Activated CD8-positive, alpha-beta memory T cell treated with anti-CD3 and anti-CD28 coated beads for 4 hours (primary cell): ENCODE data around the gene RAPGEF4.

Experiments used
- DNase-seq, 2 donors: peaks; one replicate each; pipeline ENCODE4 v3.0.0-alpha.2; 2020; ENCODE audit warnings: low read depth in 2 of 2

The RAPGEF4 gene

GRCh38 chr2:172735582-172736423, at the start of gene RAPGEF4:
RAPGEF4 (plus strand) TSS chr2:172735845; CDS start chr2:172735984, 139 bp downstream.
- DNase-seq = no peak

- peak in 1 of 2 donors; percentile 7 for DNase-seq
Measured at GRCh38 chr2:172693037-172693436, 42.6 kb upstream of the RAPGEF4 start.

GRCh38 chr2:172693529-172694455, 41.9 kb upstream of the RAPGEF4 start:
- DNase-seq = no peak

GRCh38 chr2:172697296-172697695, 38.3 kb upstream of the RAPGEF4 start:
- DNase-seq = no peak

- no peak for DNase-seq
Measured at GRCh38 chr2:172698041-172698863, 37.4 kb upstream of the RAPGEF4 start.

GRCh38 chr2:172701250-172701649, 34.4 kb upstream of the RAPGEF4 start:
- DNase-seq = no peak

- DNase-seq = no peak
Measured at GRCh38 chr2:172702451-172702850, 33.2 kb upstream of the RAPGEF4 start.

GRCh38 chr2:172704072-172704936, 31.3 kb upstream of the RAPGEF4 start:
- DNase-seq = no peak

GRCh38 chr2:172705352-172705751, 30.3 kb upstream of the RAPGEF4 start:
- no peak for DNase-seq

GRCh38 chr2:172708247-172708646, 27.4 kb upstream of the RAPGEF4 start:
- no peak for DNase-seq

GRCh38 chr2:172709566-172710291, 25.9 kb upstream of the RAPGEF4 start:
- no peak for DNase-seq

GRCh38 chr2:172710584-172711047, 25.0 kb upstream of the RAPGEF4 start:
- DNase-seq = no peak

- DNase-seq = no peak
Measured at GRCh38 chr2:172711110-172711509, 24.5 kb upstream of the RAPGEF4 start.

- DNase-seq = no peak
Measured at GRCh38 chr2:172712251-172712650, 23.4 kb upstream of the RAPGEF4 start.

- no peak for DNase-seq
Measured at GRCh38 chr2:172713365-172713875, 22.2 kb upstream of the RAPGEF4 start.

GRCh38 chr2:172722481-172722880, 13.2 kb upstream of the RAPGEF4 start:
- no peak for DNase-seq

GRCh38 chr2:172723286-172723685, 12.4 kb upstream of the RAPGEF4 start:
- DNase-seq = no peak

GRCh38 chr2:172724724-172725123, 10.9 kb upstream of the RAPGEF4 start:
- no peak for DNase-seq

- DNase-seq = no peak
Measured at GRCh38 chr2:172725284-172725683, 10.4 kb upstream of the RAPGEF4 start.

- DNase-seq = no peak
Measured at GRCh38 chr2:172725746-172726145, 9.9 kb upstream of the RAPGEF4 start.
